NCI-H82 (cell line): ENCODE results near the gene YBEY.

Experiments
- DNase-seq: peaks from one replicate; lab custom pipeline; 2025; lab: John Stamatoyannopoulos, UW

YBEY gene

GRCh38 chr21:46327711-46328110 is 41.6 kb downstream of the YBEY start:
- no peak for DNase-seq

- no peak for DNase-seq
Observed at GRCh38 chr21:46328151-46328550, 42.0 kb downstream of the YBEY start.

GRCh38 chr21:46329796-46330195 is 43.7 kb downstream of the YBEY start:
- DNase-seq = no peak

- DNase-seq = no peak
Observed at GRCh38 chr21:46334351-46335140, 48.4 kb downstream of the YBEY start.

- DNase-seq = no peak
Observed at GRCh38 chr21:46336603-46337002, 50.5 kb downstream of the YBEY start.

GRCh38 chr21:46340998-46341397 is 54.9 kb downstream of the YBEY start:
- DNase-seq = no peak

- no peak for DNase-seq
Observed at GRCh38 chr21:46344219-46344915, 58.2 kb downstream of the YBEY start.

GRCh38 chr21:46345861-46346260 is 59.7 kb downstream of the YBEY start:
- DNase-seq = no peak

GRCh38 chr21:46346296-46347202 is 60.4 kb downstream of the YBEY start:
- no peak for DNase-seq

GRCh38 chr21:46347203-46347550 is 61.0 kb downstream of the YBEY start:
- DNase-seq = no peak
